Measurements from ENCODE around the gene C1QTNF7.

DNA sequence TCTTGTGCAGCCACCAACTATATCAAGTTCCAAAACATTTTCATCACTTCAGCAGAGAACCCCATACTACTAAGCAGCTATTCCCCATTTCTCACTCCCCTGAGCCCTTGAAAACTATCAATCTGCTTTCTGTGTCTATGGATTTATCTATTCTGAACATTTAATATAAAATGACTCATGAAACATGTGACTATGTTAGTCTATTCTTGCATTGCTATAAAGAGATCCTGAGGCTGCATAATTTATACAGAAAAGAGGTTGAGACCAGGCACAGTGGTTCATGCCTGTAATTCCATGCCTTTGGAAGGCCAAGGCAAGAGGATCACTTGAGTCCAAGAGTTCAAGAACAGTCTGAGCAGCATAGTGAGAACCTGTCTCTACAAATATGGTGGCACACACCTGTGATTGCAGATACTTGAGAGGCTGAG is 10.6 kb upstream of the C1QTNF7 start:
- TF ChIP-seq, protein P1, sequence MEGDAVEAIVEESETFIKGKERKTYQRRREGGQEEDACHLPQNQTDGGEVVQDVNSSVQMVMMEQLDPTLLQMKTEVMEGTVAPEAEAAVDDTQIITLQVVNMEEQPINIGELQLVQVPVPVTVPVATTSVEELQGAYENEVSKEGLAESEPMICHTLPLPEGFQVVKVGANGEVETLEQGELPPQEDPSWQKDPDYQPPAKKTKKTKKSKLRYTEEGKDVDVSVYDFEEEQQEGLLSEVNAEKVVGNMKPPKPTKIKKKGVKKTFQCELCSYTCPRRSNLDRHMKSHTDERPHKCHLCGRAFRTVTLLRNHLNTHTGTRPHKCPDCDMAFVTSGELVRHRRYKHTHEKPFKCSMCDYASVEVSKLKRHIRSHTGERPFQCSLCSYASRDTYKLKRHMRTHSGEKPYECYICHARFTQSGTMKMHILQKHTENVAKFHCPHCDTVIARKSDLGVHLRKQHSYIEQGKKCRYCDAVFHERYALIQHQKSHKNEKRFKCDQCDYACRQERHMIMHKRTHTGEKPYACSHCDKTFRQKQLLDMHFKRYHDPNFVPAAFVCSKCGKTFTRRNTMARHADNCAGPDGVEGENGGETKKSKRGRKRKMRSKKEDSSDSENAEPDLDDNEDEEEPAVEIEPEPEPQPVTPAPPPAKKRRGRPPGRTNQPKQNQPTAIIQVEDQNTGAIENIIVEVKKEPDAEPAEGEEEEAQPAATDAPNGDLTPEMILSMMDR (conservative IDR thresholded peaks at IDR 0.05; ENCODE audit: low read depth, low read length) = no peak
- no peak for TF ChIP-seq EZH2 (IDR thresholded peaks at IDR 0.05; ENCODE audit: low read length, unreplicated experiment)

Measured in PC-3 (cell line).